HG02870 (cell line): ENCODE results near the gene MTR.
"Not testable (repeated sequence)": the region's sequence is repeated elsewhere in the genome, so short reads cannot be mapped to it uniquely, and the experiment has no call there.

Experiments
- ATAC-seq: cut with Tn5 transposase; IDR thresholded peaks from one replicate; pipeline ENCODE4 v1.9.1; 2021; ENCODE audit warnings: mild to moderate bottlenecking, moderate library complexity; ENCODE audit not compliant: unreplicated experiment

The MTR gene

DNA sequence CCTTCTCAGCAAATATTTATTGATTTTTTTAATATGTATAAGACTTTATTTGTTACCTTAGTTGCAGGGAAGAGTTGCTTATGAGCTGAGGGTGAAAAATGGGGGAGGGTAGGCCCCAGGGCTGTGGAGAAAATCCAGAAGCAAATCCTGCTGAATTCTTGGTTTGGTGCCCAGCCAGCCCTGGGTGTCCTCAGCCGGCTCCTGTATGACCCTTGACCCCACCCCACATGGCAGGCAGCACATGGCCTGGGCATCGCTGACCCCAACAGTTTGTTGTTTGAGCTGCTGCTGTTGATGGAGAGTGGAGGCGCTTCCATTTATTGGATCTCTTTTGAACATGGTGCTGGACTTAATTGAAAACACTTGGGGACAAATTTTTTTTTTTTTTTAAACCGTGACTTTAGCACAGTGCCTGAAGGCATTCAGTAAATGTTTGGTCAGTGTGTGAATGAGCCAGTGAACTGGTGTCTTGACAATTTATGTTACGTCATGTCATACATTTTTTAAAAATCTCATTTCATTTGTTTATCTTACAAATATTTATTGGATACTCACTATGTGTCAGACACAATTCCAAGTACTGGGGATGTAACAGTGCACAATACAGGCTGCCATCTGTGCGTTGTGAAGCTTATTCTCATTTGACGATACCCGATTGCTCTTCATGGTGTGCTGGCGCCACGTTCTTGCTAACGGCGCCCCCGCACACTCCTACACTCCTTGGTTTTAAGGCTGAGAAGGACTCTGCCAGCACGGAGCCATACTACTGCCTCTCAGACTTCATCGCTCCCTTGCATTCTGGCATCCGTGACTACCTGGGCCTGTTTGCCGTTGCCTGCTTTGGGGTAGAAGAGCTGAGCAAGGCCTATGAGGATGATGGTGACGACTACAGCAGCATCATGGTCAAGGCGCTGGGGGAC lies 98.8 kb downstream of the MTR start:
- no peak for ATAC-seq

DNA sequence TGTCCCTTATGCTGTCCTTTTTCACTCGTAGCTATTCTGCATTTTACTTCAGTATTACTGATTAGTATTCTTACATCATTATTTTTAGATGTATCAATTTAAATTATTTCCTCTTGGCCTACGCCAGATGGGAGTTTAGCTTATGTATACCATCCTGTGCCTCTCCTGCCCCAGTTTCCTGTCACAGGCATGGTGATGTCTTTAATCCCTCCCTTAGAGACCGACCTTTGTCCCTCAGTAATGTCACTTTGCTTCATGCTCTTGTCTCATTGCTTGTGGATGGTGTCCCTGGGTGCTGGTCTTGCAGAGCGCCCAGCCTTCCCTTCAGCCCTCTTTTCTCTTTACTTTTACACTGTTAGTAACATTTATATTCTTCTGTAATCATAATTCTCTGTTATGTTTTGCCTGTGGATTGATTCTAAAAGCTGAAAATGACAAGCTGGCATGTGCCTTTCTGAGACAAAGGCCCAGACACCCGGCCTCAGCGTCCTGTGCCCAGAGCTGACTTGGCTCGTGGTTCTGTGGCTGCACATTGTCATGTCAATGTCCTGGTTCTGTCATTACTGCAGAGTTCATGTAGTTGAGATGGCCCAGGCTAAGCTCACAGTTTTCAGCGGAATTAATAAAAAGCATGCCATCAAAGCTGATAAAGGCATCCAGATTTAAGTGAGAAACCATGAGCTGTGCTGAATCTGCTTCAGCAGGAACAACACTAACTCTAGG lies 100.7 kb downstream of the MTR start:
- ATAC-seq = no peak

DNA sequence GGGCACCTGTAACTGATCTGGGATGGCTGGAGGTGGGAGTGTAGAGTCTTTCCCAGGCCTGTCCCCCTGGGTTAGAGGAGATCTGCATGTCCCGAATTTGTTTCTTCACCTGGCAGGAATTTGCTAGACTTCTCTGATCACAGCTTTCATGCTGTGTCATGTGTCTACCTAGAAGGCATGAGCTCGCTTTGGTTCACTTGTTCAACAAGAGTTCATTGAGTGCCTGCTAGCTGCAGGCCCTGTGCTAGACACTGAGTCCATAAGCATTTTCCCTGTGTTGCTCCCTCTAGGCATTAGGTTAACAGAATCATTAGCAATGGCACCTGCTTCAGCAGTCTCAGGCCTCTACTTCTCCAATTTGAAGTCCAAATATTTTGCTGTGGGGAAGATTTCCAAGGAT lies 101.6 kb downstream of the MTR start:
- no peak for ATAC-seq

DNA sequence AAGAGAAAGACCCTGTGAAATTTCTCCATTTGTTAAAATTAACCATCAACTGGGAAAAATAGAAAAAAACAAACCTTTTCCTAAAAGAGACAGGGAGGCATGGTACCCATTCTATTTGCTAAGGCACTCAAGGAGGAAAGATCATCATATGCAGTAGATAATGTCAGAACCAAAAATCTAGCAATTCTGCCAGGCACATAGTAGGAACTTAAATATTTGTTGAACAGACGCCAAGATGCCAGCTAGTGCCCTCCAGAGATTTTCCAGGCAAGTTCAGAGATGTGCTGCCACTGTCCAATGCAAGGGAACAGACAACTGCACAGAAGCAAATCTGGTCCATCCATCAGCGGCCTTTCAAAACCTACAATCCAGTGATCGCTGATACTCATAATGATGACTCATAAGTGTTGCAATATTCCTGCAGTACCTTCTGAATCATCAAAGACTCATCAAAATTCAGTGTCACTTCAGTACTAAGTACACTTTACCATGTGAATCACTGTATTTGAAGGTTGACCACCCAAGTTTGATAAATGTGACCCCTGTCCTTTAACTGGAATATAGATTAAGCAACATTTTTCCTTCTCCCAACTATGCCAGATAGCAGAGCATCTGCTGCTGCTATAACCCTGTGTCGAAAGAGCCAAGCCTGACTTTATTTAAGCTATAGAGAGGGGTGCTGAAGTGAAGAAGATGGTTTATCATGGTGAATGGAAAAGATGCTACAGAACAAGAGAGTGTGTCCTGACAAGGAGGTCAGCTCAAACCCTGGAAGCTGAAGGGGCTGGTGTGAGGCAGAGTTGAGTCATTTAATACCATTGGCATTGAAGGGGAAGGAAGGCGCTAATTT lies 110.0 kb downstream of the MTR start:
- ATAC-seq = no peak

DNA sequence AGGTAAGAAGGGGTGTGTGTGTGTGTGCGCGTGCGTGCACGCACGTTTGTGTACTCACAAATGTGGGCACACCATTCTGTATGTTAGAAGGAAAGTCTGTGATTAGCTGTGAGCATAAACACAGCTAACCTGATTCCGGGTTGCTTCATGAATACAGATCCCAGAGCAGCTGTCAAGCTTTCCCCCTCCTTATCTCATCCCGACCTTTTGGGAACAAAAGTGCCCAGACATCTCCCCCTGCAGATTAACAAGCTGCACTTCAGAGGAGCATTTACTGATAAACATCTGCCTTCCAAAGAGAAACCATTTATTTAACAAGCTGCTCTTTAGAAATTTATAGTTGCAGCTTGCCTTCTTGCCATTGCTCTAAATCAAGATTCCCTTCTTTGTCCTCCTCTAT lies 112.1 kb downstream of the MTR start:
- no peak for ATAC-seq

DNA sequence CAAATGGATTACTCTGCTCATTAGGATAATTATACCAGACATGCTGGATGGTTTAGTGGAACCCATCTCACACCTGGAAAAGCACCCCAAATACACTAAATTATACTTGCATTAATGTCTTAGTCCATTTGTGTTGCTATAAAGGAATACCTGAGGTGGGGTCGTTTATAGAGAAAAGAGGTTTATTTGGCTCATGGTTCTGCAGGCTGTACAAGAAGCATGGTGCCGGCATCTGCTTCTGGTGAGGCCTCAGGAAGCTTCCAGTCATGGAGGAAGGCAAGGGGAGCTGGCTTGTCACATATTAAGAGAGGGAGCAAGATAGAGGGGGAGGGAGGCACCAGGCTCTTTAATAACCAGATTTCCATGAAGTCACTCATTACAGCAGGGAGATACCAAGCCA lies 113.6 kb downstream of the MTR start:
- no peak for ATAC-seq

DNA sequence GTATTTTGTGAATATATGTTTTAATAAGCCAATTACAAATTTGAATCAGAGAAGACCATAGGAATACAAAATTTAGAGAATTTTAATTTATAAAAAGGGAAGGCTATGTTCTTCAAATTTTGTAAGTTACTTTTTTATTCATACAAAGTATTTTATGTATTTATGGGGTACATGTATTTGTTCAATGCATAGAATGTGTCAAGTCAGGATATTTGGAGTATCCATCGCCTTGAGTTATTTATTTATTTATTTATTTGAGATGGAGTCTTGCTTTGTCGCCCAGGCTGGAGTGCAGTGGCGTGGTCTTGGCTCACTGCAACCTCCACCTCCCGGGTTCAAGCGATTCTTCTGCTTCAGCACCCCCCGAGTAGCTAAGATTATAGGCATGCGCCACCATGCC lies 116.0 kb downstream of the MTR start:
- not testable (repeated sequence) for ATAC-seq

DNA sequence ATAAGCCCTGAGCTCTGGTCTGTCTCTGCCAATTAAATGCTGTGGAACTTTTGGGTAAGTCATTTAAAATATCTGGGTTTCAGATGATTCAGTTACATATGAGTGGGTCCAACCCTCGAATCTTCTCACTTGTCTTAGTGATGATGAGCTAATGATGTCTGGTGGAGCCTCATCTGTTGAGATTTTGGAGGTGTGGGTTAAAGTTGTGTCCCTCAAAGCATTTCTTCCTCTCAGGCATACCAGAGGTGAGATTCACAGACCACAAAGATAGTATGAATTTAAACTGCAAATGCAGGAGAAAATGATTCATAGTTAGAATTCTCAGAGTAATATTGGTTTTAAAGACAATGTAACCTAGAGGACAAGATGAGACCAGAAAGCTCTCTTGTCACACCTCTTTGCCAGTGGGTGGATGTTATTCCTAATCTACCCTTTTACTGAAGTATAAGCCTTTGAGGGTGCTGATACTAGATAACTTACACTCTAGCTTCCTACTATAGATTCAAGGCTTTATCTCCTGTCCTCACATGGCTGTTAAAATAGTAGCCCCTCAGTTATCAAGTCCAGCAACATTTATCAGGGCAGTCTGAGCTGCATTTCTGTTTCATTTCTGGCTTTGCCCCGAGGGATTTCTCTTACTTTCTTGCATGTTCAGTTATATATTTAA lies 118.4 kb downstream of the MTR start:
- no peak for ATAC-seq

DNA sequence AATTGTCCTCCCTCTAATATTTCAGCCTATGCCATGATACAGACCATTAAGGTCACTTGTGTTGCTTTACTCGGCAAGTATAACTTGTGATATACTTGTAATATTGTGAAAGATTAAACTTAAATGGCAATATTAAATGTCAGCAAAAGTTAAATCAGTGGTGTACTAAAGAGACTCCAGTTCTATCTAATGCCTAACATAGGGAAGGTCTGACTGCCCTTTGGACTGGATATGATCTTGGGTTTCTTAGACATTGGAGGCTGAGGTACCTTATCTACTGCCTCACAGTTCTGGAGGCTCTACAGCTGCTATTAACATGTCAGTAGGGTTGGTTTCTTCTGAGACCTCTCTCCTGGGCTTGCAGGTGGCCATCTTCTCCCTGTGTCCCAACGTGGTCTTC lies 119.3 kb downstream of the MTR start:
- ATAC-seq = no peak

DNA sequence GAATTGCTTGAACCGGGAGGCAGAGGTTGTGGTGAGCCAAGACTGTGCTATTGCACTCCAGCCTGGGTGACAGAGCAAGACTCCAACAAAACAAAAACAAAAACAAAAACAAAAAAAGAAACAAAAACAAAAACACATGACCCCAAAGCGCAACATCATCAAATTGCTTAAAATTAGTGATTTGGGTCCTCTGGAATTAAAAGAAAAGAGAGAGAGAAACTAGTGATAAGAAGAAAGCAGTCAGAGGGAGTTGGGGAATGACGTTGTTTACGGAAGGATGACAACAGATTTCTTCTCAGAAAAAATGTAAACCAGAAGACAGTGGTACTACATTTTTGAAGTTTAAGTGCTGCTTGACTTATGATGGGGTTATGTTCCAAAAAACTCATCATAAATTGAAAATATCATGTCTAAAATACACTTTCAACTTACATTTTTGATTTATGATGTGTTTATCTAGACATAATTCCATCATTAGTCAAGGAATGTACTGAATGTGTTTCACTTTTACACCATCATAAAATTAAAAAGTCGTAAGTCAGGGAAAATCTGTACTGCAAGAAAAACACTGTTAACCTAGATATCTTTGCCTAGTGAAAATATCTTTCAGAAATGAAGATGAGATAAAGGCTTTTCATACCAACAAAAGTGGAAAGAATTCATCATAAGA lies 121.2 kb downstream of the MTR start:
- no peak for ATAC-seq

DNA sequence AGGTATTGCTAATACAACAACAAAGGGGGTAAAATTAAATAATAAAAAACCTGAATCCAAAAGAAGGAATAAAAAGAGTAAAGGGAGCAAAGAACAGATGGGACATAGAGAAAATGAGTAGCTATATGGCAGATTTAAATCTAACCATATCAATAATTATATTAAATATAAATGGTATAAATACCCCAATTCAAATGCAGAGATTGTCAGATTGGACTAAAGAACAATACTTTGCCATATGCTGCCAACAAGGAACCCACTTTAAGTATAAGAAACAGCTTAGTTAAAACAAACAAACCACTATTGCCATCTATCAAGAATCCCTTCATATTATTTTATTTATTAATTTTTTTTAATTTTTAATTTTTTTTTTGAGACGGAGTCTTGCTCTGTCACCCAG lies 122.4 kb downstream of the MTR start:
- no peak for ATAC-seq

DNA sequence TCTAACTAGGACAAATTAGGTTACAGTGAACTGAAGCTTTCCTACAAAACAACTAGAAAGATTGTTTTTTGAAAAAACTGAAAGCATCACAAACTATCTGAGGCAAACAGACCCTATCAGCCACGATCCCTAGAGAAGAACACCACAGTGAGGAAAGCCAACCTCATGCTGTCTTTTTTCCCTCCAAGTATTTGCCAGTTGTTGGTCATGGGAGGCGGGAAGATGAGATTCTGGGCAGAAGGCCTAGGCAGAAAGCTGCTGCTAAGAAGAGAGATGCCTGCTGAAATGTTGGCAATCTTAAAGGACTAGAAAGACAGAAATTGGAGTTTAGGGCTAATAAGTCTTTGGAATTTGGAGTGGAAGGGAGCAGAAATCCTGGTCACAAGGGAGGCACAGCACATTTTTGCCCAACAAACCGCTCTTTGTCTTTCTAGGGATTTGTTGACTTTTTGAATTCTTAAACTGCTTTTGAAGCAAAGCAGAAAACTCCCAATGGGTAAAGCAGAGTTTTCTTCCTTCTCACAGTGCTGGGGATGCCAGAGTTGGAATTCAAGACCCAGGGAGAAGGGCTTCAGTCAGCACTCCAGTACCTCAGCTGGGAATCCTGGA lies 125.3 kb downstream of the MTR start:
- no peak for ATAC-seq

DNA sequence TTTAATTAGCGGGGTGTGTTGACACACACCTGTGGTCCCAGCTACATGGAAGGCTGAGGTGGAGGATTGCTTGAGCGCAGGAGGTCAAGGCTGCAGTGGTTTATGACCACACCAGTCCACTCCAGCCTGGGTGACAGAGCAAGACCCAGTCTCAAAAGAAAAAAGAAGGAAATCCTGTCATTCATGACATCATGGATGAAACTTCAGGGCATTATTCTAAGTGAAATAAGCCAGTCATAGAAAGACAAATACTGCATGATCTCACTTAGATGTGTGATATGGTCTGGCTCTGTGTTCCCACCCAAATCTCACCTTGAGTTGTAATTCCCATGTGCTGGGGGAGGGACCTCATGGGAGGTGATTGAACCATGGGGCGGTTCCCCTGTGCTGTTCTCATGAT lies 126.5 kb downstream of the MTR start:
- ATAC-seq = no peak

DNA sequence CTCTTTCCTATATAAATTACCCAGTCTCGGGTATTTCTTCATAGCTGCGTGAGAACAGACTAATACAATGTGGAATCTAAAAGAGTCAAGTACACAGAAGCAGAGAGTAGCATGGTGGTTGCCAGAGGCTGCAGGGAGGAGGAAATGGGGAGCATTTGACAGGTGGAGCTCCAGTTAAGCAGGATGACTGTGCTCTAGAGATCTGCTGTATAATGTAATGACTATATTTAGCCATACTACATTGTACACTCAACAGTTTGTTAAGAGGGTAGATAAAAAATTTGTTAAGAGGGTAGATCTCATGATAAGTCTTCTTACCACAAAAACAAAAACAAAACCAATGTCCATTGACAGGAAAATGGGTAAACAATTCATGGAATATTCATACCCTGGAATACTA lies 127.1 kb downstream of the MTR start:
- ATAC-seq = no peak

DNA sequence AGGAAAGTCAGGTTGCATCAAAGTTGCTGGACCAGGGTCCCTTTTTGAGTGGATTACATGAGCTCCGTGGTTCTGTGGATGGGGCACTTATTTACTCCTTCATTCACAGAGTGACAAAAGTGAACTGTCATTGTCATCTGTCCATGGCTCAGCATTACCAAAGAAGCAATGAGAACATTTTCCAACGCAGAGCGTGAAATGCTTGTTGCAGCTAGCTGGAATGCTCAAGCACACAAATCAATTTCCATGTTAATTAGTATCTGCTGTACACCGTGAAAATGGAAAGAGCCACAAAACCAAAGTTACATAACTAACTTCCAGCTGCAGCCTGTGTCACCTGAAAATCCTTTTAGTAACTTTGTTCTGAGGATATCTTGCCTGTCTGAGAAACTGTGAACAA lies 130.3 kb downstream of the MTR start:
- ATAC-seq = no peak

DNA sequence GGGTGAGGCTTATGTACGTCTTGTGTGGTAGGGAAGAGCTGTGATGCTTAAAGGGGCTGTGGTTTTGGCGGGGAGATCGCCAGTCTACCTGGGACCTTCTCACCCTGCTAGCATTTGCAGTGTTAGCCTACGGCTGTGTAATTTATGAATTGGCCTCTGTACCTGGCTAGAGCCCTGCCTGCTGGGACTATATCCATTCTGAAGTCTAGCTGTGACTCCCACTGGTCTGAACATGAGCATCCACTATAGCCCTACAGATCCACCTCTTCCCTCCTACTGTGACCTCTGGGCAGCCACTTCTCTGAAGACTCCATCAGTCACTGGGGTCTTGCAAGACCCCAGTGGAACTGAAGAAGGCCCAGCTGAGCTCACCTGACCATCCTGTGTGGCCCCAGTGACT lies 135.4 kb downstream of the MTR start:
- ATAC-seq = no peak

DNA sequence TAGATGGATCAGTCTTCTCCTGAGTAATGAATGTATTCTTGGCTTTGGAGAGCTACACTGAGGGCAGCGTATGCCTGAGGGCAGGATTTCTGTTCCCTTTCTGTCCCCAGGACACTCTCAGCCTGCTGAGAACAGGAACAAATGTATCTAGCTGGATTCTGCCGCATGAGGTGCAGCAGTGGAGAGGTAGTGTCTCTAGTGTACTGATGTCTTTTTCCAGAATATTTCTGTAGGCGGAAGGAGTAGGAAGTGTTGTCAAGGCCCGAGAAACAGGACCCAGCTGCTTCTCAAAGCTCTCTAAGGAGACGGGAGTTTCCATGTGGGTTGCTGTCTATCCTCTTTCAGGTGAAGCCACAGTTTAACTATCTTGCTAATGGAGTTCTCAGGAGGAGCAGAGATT lies 143.7 kb downstream of the MTR start:
- ATAC-seq = no peak

DNA sequence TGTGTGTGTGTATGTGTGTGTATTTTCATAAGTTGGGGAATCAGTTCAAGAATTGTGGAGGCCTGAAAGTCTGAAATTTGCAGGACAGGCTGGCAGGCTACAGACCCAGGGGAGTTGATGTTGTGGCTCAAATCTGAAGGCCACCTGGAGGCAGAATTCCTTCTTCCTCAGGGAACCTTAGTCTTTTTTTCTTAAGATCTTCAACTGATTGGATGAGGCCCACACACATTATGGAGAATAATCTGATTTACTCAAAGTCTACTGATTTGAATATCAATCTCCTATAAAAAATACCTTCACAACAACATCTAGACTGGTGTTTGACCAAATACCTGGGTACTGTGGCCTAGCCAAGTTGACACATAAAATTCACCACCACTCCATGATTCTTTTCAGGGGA lies 147.3 kb downstream of the MTR start:
- no peak for ATAC-seq

DNA sequence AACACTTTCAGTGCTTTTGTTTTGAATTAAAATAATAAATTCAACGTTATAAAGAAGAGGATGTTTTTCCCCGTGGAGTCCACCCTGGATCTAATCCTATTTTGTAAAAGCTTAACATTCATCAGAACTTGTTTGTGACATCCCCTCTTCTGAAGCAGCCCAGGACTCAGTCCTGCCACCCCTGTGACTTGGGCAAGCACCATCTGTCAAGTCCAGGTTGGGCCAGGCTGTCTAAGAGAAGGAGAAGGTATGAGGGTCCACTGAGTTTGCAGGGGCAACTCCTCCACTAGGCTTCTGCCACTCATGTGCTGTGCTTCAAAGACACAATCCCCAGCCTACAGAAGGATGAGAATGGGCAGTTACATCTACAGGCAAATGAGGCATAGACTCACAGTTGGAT lies 149.5 kb downstream of the MTR start:
- ATAC-seq = no peak

DNA sequence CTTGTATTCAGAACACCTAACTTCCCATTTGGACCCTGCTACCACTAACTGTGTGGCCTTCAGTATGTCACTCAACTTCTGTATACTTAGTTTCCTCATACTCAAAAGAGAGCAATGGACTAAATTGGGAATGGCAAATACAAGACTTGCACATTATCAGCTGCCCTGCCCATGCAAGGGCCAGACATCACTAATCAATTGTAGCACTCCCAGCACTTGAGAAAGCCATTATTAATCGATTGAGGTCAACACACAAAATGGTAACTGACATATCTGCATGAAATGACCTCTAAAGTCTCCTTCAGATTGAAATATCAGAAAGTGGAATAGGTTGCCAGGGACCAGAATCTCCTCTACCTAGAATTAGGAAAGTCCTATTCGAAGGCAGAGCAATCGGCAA lies 149.9 kb downstream of the MTR start:
- ATAC-seq = no peak
